MCF 10A (cell line): Measurements from ENCODE around the gene HYAL3. TPM values are rescaled to one million over a fixed set of nuclear protein-coding genes. Genes with fewer than 3 reads are reported as not detected.

Source experiments
- BruUV-seq: library from RNA; stranded (reverse); fragments of 400-500 nt; replicated peaks from 2 replicates; lab custom pipeline; 2021; lab: Mats Ljungman, UMichigan
- CTCF ChIA-PET: fragments of 300-600 bp; sonication (Branson Sonifier 250); formaldehyde crosslinking; extraction: SDS; loops from one replicate; lab custom pipeline; 2021; ENCODE audit warnings: antibody characterized with exemption, inconsistent platforms; lab: Yijun Ruan, JAX
- POLR2A ChIA-PET: fragments of 300-600, 350-650 bp; sonication (Branson Sonifier 250); formaldehyde crosslinking; extraction: SDS; loops from one replicate; lab custom pipeline; 2020; ENCODE audit warnings: antibody characterized with exemption, inconsistent platforms; lab: Yijun Ruan, JAX
- DNase-seq: peaks from one replicate; pipeline ENCODE4 v3.0.0-alpha.2; 2018; ENCODE audit not compliant: unreplicated experiment
- H3K27ac Mint-ChIP-seq: one replicate; pipeline ENCODE4 v1.8.0; 2022; ENCODE audit warnings: mild to moderate bottlenecking, low read depth, mixed read lengths; ENCODE audit not compliant: unreplicated experiment
- H3K27me3 Mint-ChIP-seq: one replicate; pipeline ENCODE4 v1.8.0; 2022; ENCODE audit warnings: mixed read lengths; ENCODE audit not compliant: insufficient read depth, unreplicated experiment
- H3K36me3 Mint-ChIP-seq: one replicate; pipeline ENCODE4 v1.8.0; 2022; ENCODE audit warnings: mild to moderate bottlenecking, moderate library complexity, mixed read lengths; ENCODE audit not compliant: insufficient read depth, unreplicated experiment
- H3K4me1 Mint-ChIP-seq: one replicate; pipeline ENCODE4 v1.8.0; 2022; ENCODE audit warnings: mixed read lengths; ENCODE audit not compliant: insufficient read depth, unreplicated experiment
- H3K4me3 Mint-ChIP-seq: one replicate; pipeline ENCODE4 v1.8.0; 2022; ENCODE audit warnings: mild to moderate bottlenecking, moderate library complexity, mixed read lengths; ENCODE audit not compliant: unreplicated experiment
- H3K9me3 Mint-ChIP-seq: one replicate; pipeline ENCODE4 v1.8.0; 2022; ENCODE audit warnings: mixed read lengths; ENCODE audit not compliant: unreplicated experiment
- CTCF ChIP-seq: fragments of 200-600 bp; IDR thresholded peaks from one replicate; pipeline ENCODE4 v1.8.0; 2022; ENCODE audit warnings: antibody characterized with exemption, mild to moderate bottlenecking; ENCODE audit not compliant: unreplicated experiment
- intact Hi-C: fragments of 100-400 bp; cut with micrococcal nuclease; formaldehyde crosslinking; loops from 2 replicates; pipeline ENCODE4 v1.14.1; 2022
- total RNA-seq: library from RNA; stranded (reverse); gene quantifications from 2 replicates; pipeline ENCODE4 v1.2.3, GENCODE V29; 2022

Gene HYAL3
- total RNA-seq, 1 experiment from 2014 or later, result 2.3 TPM

GRCh38 chr3:50295553-50296431 lies 3.4 kb downstream of the HYAL3 start:
- Mint-ChIP-seq H3K9me3 (no peaks in the 10 kb centered on the region), H3K4me1 (peaks cover 21% of the 10 kb centered on the region), H3K36me3 (peaks cover 6% of the 10 kb centered on the region), H3K27ac (no peak overlapping the region), H3K4me3 (no peak overlapping the region), H3K27me3 (no peaks in the 10 kb centered on the region)
- no peak for DNase-seq
- POLR2A ChIA-PET, result no interaction called here
- CTCF ChIA-PET, result interaction anchor here (0.9 to 5.7 kb wide), 2 partner anchors 28 to 69 kb away, joined by 4 to 30 read pairs; partner anchors contain the start of gene HYAL2
- BruUV-seq, result no TSS peak
- TF ChIP-seq CTCF, result no peak
- intact Hi-C loops, result no loop called here

- intact Hi-C loops, result no loop called here
- CTCF ChIA-PET, result interaction anchor here (0.6 to 5.7 kb wide), 3 partner anchors 18 to 68 kb away, joined by 4 to 30 read pairs (median 4); partner anchors contain the start of gene HYAL2
- POLR2A ChIA-PET, result no interaction called here
- peaks cover 6% of the 10 kb centered on the region for H3K36me3 Mint-ChIP-seq
- TF ChIP-seq CTCF, result no peak
- no peak for DNase-seq
- H3K4me1 Mint-ChIP-seq, result peaks cover 21% of the 10 kb centered on the region
- no peak overlapping the region for H3K27ac Mint-ChIP-seq
- no peak overlapping the region for H3K4me3 Mint-ChIP-seq
- no peaks in the 10 kb centered on the region for H3K9me3 Mint-ChIP-seq
- BruUV-seq, result no TSS peak
- no peaks in the 10 kb centered on the region for H3K27me3 Mint-ChIP-seq
Measured at GRCh38 chr3:50294492-50295403, 4.5 kb downstream of the HYAL3 start.

GRCh38 chr3:50294089-50294488 lies 5.1 kb downstream of the HYAL3 start:
- POLR2A ChIA-PET, result interaction anchor here (0.7 to 2.9 kb wide), 3 partner anchors 43 to 58 kb away, joined by 3 to 22 read pairs (median 3); partner anchors contain the start of gene GNAI2
- H3K36me3 Mint-ChIP-seq, result peaks cover 13% of the 10 kb centered on the region
- H3K4me1 Mint-ChIP-seq, result peaks cover 21% of the 10 kb centered on the region
- H3K4me3 Mint-ChIP-seq, result no peak overlapping the region
- no TSS peak for BruUV-seq
- no peak overlapping the region for H3K27ac Mint-ChIP-seq
- no peaks in the 10 kb centered on the region for H3K27me3 Mint-ChIP-seq
- CTCF ChIA-PET, result interaction anchor here (0.6 kb wide), 1 partner anchor 17 kb away, joined by 4 read pairs; no protein-coding TSS in a partner anchor
- no peak for TF ChIP-seq CTCF
- H3K9me3 Mint-ChIP-seq, result no peaks in the 10 kb centered on the region
- intact Hi-C loops, result no loop called here
- no peak for DNase-seq
